ENCODE results near the gene SPINT3.
"Not testable (repeated sequence)": the region's sequence is repeated elsewhere in the genome, so short reads cannot be mapped to it uniquely, and the experiment has no call there.

GRCh38 chr20:45477530-45478148, 37.8 kb downstream of the SPINT3 start:
- TF ChIP-seq CTCF (conservative IDR thresholded peaks at IDR 0.05); ZFX (IDR thresholded peaks at IDR 0.05): not testable (repeated sequence)
